PFSK-1 (cell line): ENCODE measurements around the gene DLGAP1.

ENCODE experiments used
- FOXP2 ChIP-seq: optimal IDR thresholded peaks from 2 replicates; pipeline ENCODE3; 2011; ENCODE audit warnings: borderline replicate concordance, control low read depth, inconsistent platforms; ENCODE audit not compliant: insufficient read depth; ENCODE audit errors: extremely low read length, extremely low read depth
- POLR2AphosphoS5 ChIP-seq: IDR thresholded peaks from 2 replicates; pipeline ENCODE4 v1.6.1; 2012; ENCODE audit warnings: low read depth, mild to moderate bottlenecking, control low read depth, low read length, moderate library complexity
- REST ChIP-seq, 2 experiments: IDR thresholded peaks; 2 replicates each; pipeline versions ENCODE4 v1.6.1 to v1.8.0; 2011 to 2012; ENCODE audit warnings: low read depth in 2 of 2, low read length in 2 of 2, control low read depth in 1 of 2, inconsistent platforms in 1 of 2, mild to moderate bottlenecking in 1 of 2, moderate library complexity in 1 of 2; ENCODE audit not compliant: insufficient read depth in 1 of 2
- SIN3A ChIP-seq: IDR thresholded peaks from 2 replicates; pipeline ENCODE4 v1.6.1; 2012; ENCODE audit warnings: mild to moderate bottlenecking, low read length, moderate library complexity, borderline replicate concordance; ENCODE audit not compliant: insufficient read depth
- TAF1 ChIP-seq: IDR thresholded peaks from 2 replicates; pipeline ENCODE4 v1.6.1; 2012; ENCODE audit warnings: low read length, control low read depth, borderline replicate concordance; ENCODE audit not compliant: insufficient read depth

DLGAP1 gene

GRCh38 chr18:3816610-3817363 is 638.3 kb downstream of the DLGAP1 start:
- TF ChIP-seq FOXP2 (no peak), TAF1 (no peak), POLR2AphosphoS5 (no peak), REST (IDR thresholded peaks at IDR 0.05; ENCODE audit: insufficient read depth in 1 of 2, low read depth in 2 of 2, low read length in 2 of 2) (no peak), SIN3A (no peak)

- no peak for TF ChIP-seq REST (IDR thresholded peaks at IDR 0.05; ENCODE audit: insufficient read depth in 1 of 2, low read depth in 2 of 2, low read length in 2 of 2)
- TF ChIP-seq POLR2AphosphoS5, result no peak
- TF ChIP-seq FOXP2, result no peak
- TF ChIP-seq TAF1, result no peak
- TF ChIP-seq SIN3A, result no peak
These were observed 639.1 kb downstream of the DLGAP1 start for GRCh38 chr18:3815991-3816390.

GRCh38 chr18:3814816-3815215 is 640.3 kb downstream of the DLGAP1 start:
- TF ChIP-seq REST (IDR thresholded peaks at IDR 0.05; ENCODE audit: insufficient read depth in 1 of 2, low read depth in 2 of 2, low read length in 2 of 2) (no peak), FOXP2 (no peak), TAF1 (no peak), POLR2AphosphoS5 (no peak), SIN3A (no peak)

- TF ChIP-seq SIN3A (no peak), POLR2AphosphoS5 (no peak), FOXP2 (no peak), REST (IDR thresholded peaks at IDR 0.05; ENCODE audit: insufficient read depth in 1 of 2, low read depth in 2 of 2, low read length in 2 of 2) (no peak)
These were observed 644.8 kb downstream of the DLGAP1 start for GRCh38 chr18:3810296-3810695.
